PC-3 (cell line): ENCODE data around the gene IFIT1.

Experiments used
- EZH2phosphoT487 ChIP-seq: fragments of 300-600 bp; sonication (generic); IDR thresholded peaks from 2 replicates; pipeline ENCODE4 v1.6.1; 2018; ENCODE audit warnings: mild to moderate bottlenecking, antibody characterized with exemption, low read length, borderline replicate concordance
- TF ChIP-seq, protein P1 (sequence below): fragments of 300-600 bp; sonication (generic); conservative IDR thresholded peaks from 2 replicates; pipeline ENCODE4 v1.5.1; 2017; ENCODE audit warnings: antibody characterized with exemption, low read depth, mild to moderate bottlenecking, low read length

DNA sequence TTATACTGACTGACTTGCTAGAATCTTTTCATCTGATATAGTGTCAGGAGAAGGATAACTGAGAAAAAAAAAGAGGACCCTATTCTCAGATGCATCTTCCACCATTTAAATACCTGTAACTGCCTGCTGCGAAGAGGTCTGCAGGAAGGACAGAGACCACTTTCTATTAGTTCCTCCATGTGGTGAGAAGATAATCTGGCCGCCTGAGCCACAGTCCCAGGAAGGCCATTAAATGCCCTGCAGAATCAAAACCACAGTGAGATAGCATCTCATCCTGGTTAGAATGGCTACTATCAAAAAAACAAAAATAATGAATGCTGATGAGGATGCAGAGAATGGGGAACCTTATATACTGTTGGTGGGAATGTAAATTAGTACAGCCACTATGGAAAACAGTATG lies 34.4 kb upstream of the IFIT1 start:
- TF ChIP-seq, protein P1, sequence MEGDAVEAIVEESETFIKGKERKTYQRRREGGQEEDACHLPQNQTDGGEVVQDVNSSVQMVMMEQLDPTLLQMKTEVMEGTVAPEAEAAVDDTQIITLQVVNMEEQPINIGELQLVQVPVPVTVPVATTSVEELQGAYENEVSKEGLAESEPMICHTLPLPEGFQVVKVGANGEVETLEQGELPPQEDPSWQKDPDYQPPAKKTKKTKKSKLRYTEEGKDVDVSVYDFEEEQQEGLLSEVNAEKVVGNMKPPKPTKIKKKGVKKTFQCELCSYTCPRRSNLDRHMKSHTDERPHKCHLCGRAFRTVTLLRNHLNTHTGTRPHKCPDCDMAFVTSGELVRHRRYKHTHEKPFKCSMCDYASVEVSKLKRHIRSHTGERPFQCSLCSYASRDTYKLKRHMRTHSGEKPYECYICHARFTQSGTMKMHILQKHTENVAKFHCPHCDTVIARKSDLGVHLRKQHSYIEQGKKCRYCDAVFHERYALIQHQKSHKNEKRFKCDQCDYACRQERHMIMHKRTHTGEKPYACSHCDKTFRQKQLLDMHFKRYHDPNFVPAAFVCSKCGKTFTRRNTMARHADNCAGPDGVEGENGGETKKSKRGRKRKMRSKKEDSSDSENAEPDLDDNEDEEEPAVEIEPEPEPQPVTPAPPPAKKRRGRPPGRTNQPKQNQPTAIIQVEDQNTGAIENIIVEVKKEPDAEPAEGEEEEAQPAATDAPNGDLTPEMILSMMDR: no peak
- TF ChIP-seq EZH2phosphoT487: no peak
